ENCODE measurements around the gene SGCB. TPM values are rescaled to one million over a fixed set of nuclear protein-coding genes. Genes with fewer than 3 reads are reported as not detected.

Gene SGCB, protein sequence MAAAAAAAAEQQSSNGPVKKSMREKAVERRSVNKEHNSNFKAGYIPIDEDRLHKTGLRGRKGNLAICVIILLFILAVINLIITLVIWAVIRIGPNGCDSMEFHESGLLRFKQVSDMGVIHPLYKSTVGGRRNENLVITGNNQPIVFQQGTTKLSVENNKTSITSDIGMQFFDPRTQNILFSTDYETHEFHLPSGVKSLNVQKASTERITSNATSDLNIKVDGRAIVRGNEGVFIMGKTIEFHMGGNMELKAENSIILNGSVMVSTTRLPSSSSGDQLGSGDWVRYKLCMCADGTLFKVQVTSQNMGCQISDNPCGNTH
- 10.0 and 10.9 TPM in 2 replicates for total RNA-seq

DNA sequence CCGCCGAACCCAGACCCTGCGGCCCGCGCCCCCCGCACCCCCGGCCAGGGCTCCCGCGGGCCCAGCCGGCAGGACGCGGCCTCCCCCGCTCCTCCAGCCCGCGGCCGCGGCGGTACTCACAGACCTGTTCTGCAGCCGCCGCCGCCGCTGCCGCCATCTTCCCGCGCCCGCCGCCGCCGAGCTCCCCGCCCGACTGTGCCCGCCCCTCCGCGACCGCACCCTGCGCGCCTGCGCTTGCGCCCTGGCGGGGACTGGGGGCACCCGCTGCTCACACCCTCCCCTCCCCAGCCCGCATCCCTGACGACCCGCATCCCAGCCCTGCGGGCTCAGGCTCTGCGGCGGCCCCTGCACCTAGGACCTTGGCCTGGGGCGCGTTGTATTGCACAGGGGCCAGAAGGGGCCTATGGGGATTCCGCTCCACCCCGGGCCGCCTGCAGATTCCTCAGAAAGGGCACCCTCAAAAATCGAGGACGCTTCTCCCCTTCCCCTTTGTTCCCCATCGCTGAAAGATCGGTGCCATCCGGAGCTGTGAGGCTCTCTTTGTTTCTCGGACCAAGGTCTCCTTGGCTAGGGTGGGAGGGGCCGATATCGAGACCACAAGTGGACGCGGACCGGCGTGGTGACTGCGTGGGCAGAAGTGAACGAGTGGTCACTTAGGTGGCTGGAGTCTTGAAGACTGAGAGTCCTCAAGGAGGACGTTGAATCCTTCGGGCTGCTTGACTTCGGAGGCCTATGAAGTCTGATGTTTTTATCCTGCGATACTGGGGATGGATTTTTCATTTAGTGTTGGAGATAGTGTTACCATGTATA lies at the start of gene SGCB:
Gene SGCB, minus strand, starts transcription at position 197 of the 810 bp plus-strand sequence. Its CDS starts 40 bp downstream, at position 157.

DNA sequence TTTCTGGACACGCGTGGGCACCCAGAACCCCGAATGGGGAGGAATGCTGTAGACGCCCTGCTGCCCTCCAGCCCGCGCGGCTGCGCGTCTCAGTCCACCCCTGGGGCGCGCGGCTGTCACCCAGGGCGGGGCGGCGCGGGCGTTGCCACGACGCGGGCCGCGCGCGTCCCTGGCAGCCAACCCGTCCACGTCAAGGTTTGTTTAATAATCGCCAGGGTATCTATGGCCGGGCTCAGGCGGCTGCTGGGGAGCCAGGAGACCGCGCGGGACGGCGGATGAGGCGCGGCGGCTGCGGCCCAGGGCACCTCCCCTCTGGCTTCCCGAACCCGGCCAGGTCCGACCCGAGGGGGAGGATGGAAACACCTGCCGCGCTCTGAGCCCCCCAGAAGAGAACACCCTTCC lies 13.1 kb upstream of the SGCB start, which contains the start of gene SPATA18:
Gene SPATA18, plus strand, starts transcription at position 92 of the 402 bp plus-strand sequence. CDS start 401 bp downstream, outside the sequence.

DNA sequence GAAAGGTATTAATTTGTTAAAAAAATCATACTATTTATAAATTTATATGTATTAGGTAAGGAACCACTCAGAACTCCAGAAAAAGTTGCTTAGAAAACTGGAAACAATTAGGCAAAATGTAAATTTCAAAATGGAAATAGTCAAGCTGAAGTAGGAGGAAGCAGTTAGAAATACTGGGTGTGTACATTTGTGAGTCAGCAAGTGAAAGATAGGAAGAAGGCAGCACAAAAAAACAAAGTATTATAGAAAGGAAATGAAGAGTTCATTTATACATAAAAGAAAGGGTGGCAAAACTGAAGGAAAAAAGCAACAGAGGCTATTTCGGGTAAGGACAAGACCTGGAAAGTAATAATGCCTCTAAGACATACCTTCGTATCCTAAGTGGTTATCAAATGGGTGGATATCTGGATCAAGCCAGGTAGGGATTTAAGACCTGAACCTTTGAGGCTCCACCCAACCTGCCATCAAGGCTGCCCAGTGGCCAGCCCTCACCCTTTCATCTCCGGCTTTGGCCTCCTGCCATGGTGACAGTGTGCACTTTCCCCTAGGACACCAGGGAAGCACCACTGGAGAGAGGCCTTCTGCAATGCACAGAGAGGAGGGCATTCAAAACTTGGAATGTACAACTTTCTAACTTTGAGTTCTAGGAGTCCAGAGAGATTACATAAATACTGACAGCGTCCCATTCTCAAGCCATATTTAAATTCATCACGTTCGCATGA lies 18.0 kb downstream of the SGCB start, which contains the start of gene LRRC66:
Gene LRRC66, minus strand, starts transcription at position 428 of the 722 bp plus-strand sequence. CDS start 2,750 bp downstream, outside the sequence.

Other genes with a start within 250 kb of the SGCB start
- gene DCUN1D4, start 195.1 kb downstream of the SGCB start, total RNA-seq: 35.0 and 36.1 TPM in 2 replicates
- under 0.01 and 0.09 TPM in 2 replicates for gene LRRC66, start 17.9 kb downstream of the SGCB start, total RNA-seq
- gene SPATA18, start 13.0 kb upstream of the SGCB start, total RNA-seq: 0.98 and 1.3 TPM in 2 replicates